ENCODE results near the gene NOTCH3.
A peak's percentile ranks its signal among the peaks of the same experiment; 100 is the strongest.

The NOTCH3 gene

DNA sequence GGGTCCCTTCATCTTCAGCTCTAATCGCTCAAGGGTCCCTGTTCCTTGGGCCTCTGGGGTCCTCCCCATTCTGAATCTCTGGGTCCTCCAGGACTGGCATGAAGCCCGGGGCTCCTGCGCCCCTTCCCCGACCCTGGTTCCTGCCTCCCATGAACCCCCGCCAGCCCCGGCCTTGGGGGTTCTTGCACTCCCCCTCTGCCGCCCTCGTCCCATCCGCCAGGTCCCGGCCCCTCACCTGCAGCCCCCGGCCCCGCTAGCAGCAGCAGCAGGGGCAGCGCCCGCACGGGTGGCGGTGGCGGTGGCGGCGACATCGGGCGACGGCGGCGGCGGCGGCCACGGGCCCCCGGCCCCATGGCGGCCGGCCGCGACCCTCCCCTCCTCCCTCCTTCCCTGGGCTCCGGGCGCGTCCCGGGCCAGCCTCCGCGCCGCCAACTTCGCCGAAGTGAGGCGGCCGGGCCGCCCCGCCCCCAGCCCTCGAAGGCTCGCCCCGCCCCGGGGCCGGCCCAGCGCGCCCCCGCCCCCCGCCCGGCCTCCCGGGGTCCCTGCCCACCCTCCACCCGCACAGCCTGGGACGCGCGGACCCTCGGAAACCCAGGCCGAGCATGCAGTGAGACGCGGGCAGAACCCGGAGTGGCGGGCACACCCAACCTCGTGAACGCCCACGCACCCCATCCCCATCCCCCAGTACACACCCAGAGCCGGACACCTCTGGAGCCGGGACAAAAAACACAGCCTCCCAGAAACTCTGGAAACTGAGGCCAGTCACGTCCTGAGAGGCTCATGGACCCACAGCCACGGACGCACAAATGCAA, at the start of gene NOTCH3:
TSS of gene NOTCH3 (minus strand) at position 443 of the 812 bp plus-strand sequence. CDS start at position 353, 90 bp downstream.
- peak in 1 of 2 experiments; percentile 22 for DNase-seq

DNA sequence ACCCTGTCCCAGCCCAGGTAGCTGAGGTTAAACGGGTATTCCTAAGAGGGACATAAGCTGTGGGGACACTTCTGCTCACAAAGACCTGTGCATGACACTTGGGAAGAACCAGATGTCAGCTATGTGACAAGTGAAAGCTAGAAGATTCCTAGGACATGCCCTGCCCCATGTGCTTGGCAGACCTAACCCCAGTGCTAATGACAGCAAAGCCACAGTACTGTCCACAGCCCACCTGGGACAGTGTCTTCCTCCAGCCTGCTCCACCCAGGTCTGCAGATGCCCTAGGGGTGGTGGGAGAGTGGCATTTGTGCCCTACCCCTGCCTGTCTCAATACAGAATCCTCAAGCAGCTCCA, 49.8 kb upstream of the NOTCH3 start:
- no peak for DNase-seq

DNA sequence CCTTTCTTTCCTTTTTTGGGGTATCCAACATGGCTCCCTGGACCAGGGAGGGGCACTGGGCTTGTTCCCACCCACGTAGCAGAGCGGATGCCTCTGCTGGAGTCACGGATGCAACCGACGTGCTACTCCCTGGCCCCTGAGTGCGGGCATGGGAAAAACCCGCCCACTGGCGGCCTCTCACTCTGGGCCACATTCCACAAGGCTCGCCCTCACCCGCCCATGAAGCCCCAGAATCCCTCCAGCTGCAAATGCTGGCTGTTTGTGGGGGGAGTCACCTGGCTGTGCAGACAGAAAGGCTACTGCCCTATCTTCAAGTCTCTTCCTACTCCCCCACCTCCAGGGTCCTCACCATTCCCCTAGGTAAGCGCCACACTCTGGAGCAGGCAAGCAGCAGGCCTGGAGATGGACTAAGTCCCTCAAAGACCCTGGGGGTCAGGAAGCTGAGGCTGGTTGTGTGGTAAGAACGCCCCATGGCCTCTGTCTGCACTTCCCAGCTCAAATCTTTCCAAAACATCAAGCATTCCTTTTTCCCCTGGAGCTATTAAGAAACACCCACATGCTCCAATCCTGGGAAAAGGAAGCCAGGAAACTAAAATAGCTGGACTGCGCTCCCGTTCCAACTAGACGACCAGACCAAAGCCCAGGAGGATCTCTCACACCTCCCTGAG, 49.3 kb upstream of the NOTCH3 start:
- no peak for DNase-seq

DNA sequence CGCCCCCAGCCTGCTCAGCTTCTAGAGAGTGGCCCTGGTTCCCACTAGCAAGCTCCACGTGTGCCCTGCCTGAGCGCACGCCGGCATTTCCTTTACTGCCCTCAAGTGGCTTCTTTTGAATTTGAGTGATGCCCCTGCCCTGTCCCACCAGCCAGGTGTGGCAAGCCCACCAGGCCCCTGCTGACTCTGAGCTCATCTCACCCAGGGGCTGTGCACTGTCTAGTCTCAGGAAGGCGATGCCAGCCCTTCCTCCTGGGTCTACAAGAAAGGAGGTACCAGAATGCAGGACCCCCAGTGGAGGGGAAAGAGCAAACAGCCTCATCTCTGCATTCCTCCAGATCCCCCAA, 48.7 kb upstream of the NOTCH3 start:
- no peak for DNase-seq

DNA sequence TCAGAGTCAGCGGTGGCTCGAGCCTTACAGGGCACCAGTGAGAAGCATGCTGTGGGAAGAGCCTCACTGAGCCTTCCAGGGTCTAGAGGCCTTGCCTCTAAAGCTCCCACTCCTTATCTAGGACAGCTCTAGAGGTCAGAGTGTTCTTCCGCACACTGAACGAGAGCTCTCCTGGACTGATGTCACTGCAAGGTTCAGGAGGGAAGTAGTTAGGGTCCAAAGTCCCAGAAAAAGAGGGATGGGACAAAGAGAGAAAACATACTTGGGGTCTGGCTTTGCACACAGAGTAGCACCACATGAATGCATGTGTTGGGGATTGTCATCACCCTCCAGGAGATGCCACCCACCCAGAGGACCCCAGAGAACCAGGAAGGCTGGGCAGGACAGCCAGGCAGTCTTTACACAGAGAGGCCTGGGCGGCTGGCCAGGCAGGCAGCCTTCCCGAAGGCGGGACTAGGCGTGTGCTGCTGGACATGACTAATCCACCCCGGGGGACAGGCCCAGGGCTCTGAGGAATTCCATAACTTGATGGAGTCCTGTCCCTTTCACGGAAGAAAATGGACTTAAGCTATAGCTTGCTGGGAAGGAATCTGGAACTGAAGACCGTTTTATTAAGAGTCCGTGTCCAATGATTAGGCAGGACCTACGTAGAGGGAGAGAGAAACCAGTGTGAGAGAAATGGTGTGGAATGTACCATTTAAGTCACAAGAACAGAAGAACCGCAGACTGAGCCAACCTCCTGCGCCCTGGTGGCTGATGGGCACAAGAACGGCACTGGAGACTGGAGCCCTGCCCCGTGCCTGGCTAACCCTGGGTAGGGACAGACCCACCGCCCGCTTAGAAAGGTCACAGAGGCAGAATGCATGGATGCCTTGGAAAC, 48.1 kb upstream of the NOTCH3 start:
- no peak for DNase-seq

DNA sequence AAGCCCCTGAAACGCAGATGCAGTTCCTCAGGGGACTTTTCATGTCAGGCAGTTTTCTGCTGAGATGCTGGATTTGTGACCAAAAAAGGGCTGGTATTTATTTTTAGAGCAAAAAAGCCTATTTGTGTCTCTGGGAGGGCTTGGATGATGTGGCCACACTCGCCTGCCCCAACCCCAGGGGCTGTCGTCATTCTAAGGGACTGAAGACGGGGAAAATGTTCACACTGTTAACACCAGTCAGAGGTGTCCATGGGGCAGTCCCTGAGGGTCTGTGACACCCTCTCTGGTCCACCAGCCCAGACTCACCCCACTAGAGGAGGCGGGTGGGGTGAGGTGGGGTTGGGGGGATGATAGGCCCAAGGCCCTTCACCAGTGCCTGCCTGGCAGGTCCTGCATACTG, 47.3 kb upstream of the NOTCH3 start:
- no peak for DNase-seq

DNA sequence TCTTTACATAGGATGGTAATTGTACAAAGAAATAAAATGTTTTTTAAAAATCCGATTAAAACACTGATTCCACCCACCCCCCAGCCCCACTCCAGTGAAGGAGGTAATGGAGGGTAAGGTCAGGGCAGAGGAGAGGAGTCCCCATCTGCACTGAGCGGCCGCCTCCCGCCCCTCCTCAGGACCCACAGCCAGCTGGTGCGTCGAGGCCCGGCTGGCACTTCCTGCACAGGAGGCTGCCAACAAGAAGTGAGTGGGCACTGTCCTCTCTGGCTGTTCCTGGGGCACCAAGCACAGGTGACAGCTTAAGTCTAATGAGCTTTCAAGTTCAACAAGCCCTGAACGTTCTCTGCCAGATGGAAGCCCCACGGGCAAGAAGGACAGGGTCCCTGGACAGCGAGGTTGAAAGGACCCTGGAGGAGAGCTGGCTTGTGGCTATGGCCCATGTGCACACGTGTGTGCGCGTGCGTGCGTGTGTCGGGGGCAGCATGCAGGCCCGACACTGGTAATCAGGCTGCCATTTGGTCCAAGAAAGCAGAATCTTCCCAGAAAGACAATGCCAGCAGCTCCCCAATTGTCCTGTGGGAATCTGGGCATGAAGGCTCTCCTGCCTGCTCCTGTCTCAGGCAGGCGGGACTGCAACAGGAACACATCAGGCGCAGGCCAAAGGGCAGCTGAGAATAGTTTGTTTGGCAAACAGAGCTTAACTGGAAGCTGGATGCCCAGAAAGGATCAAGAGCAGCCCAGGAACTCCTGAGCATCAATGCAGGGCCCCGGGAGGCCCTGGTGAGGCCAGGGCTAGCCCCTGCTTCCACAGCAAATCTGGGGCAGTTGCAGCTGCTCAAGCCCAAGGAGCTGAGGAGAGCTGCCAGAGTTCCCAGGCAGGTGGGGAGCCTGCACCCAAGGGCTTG, 46.6 kb upstream of the NOTCH3 start:
- DNase-seq, result no peak

DNA sequence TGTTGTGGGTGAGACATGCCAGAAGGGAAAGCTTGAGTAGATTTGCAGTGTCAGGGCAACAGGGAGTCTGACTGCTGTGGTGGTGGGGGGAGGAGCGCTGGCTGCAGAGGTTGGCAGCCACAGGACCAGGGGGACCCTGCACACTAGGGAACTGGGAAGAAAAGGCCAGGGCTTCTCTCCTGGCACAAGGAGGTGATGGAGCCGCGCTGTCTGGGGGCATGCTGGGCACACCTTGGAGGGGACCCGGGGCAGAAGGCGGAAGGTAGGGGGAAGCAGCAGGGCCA, 45.3 kb upstream of the NOTCH3 start:
- DNase-seq, result no peak

DNA sequence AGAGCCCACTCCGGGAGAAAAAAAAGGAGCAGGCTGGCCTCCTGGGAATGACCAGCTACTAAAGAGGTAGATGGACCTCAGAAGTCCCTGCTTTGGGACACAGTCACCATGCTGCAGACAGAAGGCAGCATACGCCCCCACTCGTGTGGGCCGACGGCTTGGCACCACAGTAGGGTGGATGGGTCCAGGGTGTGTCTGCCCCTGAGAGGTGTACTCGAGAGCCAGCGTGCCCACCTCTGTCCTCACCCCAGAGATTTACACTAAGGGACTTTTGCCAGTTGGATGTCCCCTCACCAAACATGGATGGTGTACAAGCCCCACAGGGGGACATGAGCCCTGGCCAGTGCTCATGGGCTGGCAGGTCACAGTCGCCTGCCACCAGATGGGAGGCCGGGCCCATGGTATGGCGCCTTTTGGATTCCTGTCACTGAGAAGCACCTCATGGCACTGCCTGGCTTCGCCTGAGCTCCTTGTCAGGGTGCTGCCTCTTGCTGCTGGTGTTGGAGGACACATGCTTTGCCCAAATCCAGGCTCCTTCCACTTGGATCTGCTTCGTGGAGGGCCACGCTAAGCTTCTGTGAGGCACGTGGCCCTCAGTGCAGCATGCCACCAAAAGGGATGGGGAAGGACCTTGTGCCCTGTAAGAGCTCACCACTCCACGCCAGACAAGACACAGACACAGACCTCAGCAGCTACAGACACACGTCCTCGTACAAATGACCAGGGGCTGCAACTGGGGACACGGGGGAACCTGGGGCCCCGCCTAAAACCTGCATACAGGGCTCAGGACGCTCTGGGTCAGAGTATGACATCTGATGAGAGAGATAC, 44.8 kb upstream of the NOTCH3 start:
- no peak for DNase-seq

DNA sequence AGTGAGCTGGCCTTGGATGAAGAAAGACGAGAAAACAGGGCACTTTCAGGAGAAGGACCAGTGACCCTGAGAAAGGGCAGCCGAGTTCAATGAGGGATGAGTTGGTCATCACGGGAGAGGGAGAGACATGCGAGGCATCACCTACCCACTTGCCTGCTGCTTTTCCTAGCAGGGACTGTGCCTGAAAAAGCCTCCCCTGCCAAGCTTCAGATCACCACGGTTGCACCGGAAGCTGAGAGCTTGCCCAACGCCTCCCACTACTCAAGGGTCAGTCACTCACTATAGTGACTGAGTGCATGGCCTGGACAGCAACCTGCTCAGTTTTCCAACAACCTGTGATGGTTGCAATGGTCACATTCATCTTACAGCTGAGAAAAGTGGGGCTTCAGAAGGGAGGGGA, 44.0 kb upstream of the NOTCH3 start:
- DNase-seq, result no peak

DNA sequence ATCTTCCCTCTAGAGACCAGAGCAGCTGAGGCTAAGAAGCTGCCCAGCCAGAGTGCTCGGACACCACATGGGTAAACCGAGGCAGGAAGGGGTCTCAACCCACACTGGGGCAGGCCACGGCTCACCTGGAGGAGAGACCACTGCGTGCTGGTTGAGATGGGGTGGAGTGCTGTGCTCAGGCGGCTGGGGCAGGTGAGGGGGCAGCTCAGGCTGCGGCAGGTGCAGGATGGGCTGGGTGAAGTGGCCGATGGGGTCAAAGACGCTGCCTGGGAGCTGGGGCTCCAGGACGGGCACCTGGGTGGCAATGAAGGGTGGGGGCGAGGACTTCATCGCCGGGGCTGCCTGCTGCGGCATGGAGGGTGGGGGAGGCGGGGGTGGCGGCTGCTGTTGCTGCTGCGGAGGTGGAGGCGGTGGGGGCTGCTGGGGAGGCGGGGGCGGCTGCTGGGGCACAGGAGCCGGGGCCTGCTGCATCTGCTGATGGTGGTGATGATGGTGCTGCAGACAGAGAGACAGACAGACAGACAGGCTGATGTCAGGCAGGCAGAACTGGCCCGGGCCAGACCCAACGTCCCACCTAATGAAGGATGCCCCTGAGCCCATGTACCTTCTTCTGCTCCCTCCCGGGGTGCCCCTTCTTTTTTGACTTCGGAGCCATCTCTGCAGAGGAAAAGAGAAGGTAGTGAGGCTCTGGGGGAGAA, 43.5 kb upstream of the NOTCH3 start:
- DNase-seq, result no peak

DNA sequence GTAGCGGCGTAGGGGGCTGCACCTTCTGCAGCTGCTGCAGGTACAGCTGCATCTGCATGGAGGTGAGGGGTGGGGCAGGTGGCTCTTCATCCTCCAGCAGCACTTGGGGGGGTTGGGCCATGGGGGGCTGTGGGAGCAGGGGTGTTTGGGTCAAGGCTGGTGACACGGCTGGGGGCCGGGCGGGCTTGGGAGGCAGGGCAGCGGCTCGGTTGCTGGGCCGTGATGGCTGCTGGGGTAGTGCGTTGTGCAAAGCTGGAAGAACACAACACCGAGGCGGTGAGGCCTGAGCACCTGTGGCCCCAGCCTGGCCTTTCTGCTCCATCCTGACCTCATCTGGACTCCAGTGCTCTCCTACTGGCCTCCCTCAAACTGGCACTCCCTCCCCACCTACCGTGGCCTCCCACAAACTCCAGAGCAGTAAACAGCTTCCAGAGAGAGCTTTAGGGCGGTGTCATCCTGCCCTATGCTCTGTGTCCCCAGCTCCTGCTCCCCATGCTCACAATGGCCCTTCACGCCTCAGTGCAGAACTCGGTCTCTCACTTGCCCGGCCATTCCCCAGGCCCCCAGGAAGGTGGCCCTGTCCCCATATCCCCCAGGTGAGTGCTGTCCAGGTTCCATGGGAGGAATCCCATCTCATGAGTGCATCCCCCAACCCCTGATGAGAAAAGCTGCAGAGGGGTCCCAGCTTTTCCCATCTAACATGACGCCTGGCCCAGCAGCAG, 42.6 kb upstream of the NOTCH3 start:
- no peak for DNase-seq

DNA sequence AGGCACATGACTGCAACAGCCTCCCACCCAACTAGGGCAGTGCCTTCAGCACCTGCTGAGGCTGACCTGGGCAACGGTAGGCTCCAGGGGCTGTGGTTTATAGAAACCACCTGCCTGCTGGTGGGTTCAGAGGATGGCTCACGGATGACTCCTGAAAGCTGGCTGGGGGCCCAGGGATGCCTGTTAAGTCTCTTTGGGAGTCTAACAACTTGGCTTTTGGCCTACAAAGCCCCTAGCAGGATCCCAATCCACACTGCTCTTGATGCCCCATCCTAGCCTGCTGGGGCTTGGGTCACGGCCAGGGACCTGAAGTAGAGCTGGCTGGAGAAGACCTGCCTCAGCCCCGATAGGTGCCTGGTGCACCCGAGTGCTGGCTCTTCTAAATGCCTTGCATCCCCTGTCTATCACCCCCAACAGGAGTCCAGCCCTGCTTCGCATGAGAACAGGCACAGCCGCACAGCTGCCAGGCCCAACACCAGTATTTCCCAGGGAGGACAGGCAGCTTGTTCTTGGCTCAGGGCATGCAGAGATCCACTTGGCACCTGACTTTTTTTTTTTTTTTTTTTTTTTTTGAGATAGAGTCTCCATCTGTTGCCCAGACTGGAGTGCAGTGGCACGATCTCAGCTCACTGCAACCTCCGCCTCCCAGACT, 40.6 kb upstream of the NOTCH3 start:
- no peak for DNase-seq

DNA sequence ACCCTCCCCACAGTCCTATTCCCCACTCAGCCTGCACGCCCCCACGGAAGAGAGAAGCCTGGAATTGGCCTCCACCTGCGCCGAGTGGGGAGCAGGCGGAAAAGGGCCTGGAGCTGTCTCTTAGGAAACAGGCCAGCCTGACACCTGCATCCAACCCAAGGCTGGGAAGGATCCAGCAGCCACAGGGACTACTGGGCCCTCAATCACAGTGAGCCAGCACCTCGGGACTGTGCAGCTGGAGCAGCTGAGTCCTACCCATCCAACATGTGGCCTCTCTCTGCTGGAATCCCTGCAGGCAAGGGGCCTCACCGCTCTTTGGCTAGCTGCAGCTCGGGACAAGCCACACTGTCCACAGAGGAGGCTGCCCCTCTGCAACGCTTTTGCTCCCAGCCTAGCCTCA, 39.7 kb upstream of the NOTCH3 start:
- no peak for DNase-seq

DNA sequence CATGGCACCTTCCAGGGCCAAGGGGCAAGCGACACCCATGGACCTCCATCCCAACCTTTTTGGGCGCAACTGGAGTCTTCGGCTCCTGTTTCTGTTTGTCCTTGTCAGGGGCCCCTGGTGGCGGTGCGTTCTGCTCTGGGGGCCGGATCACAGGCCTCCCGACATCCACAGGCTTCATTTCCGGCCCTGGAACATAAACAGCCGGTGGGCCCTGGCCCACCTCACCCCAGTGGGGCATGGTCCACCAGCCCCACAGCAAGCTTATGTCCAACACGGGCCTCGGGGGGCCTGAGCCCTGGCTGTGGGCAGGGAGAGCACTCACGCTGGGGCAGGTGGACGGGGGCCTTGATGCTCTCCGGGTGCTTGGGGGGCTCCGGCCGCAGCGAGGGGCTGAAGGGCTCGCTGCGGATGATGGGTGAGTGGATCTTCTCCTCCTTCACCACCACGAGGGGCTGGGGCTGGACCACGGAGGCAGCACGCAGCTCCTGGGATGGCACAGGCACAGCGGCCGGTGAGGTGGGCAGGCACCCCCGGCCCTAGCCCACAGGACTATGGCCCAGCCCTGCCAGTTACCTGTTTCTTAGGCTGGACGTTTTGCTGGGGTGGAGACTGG, 38.6 kb upstream of the NOTCH3 start:
- DNase-seq, result no peak

DNA sequence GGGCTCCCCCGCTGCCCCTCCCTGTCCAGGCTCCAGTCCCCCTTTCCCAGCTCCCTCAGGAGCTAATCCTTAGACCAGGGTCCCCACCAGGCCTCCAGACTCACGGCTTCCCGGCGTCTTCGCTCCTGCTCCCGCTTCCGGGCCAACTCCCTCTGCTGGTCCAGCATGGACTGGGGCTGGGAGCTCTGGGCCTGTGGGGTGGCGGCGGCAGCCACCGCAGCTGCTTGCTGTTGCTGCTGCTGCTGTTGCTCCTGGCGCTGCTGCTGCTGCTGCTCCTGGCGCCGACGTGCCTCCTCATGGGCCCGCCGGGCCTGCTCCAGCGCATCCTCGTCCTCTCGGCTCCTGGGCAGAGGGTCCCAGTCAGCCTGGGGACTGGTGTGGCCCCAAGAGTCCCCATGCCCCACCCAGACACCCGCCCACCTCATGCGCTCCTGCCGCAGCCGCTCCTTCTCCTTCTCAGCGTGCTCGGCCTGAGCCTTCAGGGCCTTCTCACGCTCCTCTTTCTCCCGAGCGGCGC, 37.9 kb upstream of the NOTCH3 start:
- DNase-seq, result no peak

DNA sequence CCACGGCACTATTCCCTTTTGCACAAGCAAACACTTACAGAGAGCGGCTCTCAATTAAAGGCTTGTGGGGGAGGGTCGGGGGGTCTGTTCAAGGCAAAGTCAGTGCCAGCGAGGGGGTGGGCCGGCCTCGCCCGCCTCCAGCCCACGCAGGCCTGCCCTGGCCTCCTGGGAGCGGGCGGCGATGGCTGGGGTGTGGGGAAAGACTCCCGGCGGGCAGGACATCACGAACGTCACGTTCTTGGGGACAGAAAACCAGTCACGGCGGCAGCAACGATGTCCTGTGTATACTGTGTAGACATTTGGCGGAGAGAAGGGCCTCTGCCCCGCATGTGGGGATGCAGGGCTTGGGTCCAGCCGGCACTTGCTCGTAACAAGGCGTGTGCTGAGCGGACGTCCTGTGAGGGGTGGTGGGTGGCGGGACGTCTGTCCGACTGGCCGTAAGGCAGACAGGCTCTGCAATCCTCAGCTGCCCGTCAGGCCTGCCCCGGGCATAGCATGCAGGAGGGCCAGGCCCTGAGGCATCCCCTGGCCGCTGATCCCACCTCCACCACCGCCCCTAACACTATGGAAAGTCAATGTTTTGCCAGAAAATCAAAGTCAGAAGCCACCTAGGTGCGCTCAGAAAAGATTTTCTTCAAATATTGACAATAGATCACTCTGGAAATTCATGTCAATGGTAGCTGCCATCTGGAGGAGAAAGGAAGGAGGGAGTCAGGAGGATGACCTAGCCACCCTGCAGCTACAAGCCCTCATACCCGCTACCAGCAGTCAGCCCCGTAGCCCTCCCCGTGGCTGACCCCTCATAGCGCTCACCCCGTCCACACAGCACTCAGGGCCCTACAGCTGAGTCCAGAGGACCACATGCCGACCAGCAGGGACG, 37.2 kb upstream of the NOTCH3 start:
- no peak for DNase-seq

DNA sequence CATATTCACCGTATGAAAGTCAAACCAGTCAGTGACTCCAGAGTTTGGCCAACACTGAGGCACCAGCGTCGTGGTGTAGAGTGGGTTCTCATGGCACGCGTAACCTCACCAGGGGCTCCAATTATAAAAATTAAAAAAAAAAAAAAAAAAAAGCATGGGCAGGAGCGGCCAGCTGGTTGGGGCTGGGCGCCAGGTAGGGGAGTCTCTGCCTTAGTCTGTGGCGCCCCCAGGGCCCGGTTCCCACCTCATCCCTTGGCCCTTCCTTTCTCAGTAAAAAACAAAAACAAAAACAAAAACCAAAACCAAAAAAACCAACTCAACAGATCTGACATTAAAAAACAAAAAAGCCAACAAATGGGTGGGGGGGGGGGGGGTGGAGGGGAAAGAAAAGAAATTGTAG, 36.1 kb upstream of the NOTCH3 start:
- no peak for DNase-seq

All from NCI-H526 (cell line).